Measurements from ENCODE around the gene CTDSPL. TPM values are rescaled to one million over a fixed set of nuclear protein-coding genes. Genes with fewer than 3 reads are reported as not detected.

The CTDSPL gene
- polyA plus RNA-seq, 1 donor = 102 TPM

Other genes with a start within 250 kb of the CTDSPL start
- 9.9 TPM for gene VILL, start 128.9 kb downstream of the CTDSPL start, polyA plus RNA-seq (ENCODE audit: insufficient read length)
- 20.2 TPM for gene PLCD1, start 167.8 kb downstream of the CTDSPL start, polyA plus RNA-seq (ENCODE audit: insufficient read length)
- gene DLEC1, start 177.3 kb downstream of the CTDSPL start, polyA plus RNA-seq (ENCODE audit: insufficient read length) = 2.0 TPM

All from left kidney (tissue), 1 donor.